Hematopoietic multipotent progenitor cell treated with erythropoietin and hydrocortisone succinate and interleukin-3 and kit ligand, for 4 days (in vitro differentiated cells): ENCODE results near the gene CEMIP.

Experiments
- DNase-seq: peaks from one replicate; pipeline ENCODE4 v3.0.0-alpha.2; 2015

Gene CEMIP

GRCh38 chr15:80936288-80937078 lies 157.3 kb downstream of the CEMIP start:
- no peak for DNase-seq

- no peak for DNase-seq
Observed at GRCh38 chr15:80937718-80938117, 158.5 kb downstream of the CEMIP start.

DNA sequence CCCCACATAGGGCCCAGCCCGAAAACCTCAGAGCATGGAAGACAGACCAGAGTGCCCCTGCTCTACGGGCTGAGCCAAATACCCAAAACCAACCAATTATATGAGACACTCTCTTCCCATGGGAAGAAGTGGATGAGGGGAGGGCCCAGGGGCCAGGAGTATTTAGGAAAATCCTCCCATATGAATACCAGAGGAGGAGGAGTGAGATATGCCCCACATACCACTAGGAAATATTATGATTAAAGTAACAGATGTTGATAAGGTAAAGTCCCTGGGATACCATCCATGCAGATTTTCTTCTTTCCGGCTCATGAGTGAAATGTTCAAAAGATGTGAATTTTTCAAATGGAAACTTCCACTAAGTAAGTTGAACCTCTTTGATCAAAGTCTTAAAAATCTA lies 160.0 kb downstream of the CEMIP start:
- DNase-seq = no peak

GRCh38 chr15:80940331-80940730 lies 161.2 kb downstream of the CEMIP start:
- DNase-seq = no peak

- no peak for DNase-seq
Observed at GRCh38 chr15:80940851-80941250, 161.7 kb downstream of the CEMIP start.

DNA sequence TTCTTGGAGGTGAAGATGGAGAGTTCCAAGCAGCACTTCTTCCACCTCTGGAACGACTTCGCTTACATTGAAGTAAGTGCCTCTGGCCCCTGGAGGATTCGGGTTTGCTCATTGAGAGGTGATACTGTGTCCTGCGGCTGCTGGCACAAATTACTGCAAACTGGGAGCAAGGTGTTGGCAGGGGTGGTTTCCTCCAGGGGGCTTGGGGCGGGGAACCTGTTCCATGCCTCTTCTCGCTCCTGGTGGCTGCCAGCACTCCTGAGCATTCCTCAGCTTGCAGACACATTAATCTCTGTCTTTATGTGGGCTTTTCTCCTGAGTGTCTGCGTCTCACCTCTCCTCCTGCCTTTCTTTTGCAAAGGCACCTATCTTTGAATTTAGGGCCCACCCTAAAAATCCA lies 163.1 kb downstream of the CEMIP start:
- no peak for DNase-seq

DNA sequence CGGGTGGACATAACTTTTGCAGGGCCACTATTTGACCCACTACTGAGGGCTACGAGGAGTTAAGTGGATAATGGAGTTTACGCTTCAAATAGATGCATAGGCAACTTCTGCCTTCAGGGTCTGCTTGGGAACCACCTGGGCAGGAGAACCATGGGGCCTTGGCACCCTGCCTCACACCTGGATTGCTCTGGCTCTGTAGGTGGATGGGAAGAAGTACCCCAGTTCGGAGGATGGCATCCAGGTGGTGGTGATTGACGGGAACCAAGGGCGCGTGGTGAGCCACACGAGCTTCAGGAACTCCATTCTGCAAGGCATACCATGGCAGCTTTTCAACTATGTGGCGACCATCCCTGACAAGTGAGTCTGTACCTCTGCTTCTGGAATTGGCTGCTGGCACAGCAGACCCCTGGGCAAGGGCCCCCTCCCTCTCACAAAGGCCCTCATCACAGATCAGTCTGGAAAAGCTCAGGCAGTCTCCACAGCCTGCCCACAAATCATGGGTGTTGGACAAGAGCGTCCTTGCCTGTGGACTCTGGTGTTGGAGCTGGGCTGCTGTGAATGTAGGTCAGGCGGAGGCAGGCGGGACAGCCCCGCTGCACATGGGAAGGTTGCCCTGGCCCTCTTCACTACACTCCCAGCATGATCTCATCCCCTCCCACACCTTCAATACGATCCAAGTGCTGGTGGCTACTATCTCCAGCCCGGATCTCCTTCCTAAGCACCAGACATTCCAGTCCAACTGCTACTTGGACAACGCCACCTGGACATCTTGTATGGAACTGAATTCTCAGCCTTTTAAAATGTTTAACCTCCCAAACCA lies 163.8 kb downstream of the CEMIP start:
- DNase-seq = no peak

DNA sequence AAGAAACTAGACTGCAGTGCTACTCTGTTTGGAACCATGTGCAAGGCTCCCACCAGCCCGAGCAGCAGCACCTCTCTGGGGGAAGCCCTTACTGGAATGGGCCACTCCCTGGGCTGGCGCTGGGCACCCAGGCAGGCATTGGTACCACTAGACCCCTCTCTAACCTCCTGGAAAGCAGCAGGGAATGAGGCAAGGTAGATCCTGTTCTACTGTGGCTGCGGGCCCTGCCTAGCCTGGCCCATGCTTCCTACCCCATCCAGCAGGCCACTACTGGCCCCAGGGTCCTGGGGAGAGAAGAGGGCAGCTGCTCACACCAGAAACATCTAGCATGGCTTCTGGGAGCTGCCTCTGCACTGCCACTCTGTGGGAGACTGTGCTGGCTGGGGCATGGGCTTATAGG lies 165.6 kb downstream of the CEMIP start:
- DNase-seq = no peak

DNA sequence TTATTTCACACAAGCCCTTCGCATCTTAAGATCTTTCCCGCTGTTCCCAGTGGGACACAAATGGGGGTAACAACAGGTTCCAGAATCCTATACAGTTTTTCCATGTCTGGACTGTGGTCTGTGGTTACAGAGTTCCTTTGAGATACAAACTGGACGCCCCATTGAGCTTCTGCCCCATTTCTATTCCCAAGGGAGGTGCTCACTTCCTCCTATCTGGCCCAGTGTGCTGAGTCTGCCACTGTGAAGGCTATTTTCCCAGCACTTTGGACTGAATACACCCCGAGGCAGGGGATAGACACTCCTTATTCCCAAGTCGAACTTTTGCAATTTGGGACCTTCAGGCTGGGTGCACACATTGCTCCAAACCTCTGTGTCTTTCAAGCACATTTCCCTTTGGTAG lies 166.4 kb downstream of the CEMIP start:
- no peak for DNase-seq

- DNase-seq = no peak
Observed at GRCh38 chr15:80946576-80946975, 167.4 kb downstream of the CEMIP start.

DNA sequence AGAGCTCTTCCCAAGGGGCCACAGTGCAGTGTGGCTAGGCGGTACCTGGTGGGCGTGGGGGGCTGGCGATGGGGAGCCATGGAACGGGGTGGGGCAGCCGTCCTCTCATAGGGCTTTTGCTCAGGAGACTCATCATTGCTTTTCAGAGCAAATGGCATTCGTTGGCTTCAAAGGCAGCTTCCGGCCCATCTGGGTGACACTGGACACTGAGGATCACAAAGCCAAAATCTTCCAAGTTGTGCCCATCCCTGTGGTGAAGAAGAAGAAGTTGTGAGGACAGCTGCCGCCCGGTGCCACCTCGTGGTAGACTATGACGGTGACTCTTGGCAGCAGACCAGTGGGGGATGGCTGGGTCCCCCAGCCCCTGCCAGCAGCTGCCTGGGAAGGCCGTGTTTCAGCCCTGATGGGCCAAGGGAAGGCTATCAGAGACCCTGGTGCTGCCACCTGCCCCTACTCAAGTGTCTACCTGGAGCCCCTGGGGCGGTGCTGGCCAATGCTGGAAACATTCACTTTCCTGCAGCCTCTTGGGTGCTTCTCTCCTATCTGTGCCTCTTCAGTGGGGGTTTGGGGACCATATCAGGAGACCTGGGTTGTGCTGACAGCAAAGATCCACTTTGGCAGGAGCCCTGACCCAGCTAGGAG lies 169.6 kb downstream of the CEMIP start:
- no peak for DNase-seq

DNA sequence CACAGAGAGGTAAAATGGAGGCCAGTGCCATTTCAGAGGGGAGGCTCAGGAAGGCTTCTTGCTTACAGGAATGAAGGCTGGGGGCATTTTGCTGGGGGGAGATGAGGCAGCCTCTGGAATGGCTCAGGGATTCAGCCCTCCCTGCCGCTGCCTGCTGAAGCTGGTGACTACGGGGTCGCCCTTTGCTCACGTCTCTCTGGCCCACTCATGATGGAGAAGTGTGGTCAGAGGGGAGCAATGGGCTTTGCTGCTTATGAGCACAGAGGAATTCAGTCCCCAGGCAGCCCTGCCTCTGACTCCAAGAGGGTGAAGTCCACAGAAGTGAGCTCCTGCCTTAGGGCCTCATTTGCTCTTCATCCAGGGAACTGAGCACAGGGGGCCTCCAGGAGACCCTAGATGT lies 170.6 kb downstream of the CEMIP start:
- DNase-seq = no peak

GRCh38 chr15:80950291-80951078 lies 171.3 kb downstream of the CEMIP start:
- DNase-seq = no peak

DNA sequence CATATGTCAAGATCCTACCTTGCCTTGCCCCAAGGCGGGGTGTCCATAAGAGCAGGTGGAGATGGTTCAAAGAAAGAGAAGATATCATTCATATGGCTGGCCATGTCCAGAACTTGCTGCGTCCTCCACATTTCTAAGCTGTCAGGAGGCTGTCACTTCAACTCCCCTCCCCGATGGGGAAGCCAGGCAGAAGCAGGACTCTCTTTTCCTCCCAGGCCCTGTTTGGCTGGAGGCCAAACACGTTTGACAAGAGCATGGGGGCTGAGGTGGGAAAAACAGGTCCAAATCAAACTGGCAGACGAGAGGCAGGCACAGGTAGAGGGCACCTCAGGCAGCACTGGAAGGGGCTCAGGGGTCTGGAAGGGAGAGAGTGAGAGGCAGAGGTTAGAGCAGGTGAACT lies 172.8 kb downstream of the CEMIP start:
- DNase-seq = no peak

DNA sequence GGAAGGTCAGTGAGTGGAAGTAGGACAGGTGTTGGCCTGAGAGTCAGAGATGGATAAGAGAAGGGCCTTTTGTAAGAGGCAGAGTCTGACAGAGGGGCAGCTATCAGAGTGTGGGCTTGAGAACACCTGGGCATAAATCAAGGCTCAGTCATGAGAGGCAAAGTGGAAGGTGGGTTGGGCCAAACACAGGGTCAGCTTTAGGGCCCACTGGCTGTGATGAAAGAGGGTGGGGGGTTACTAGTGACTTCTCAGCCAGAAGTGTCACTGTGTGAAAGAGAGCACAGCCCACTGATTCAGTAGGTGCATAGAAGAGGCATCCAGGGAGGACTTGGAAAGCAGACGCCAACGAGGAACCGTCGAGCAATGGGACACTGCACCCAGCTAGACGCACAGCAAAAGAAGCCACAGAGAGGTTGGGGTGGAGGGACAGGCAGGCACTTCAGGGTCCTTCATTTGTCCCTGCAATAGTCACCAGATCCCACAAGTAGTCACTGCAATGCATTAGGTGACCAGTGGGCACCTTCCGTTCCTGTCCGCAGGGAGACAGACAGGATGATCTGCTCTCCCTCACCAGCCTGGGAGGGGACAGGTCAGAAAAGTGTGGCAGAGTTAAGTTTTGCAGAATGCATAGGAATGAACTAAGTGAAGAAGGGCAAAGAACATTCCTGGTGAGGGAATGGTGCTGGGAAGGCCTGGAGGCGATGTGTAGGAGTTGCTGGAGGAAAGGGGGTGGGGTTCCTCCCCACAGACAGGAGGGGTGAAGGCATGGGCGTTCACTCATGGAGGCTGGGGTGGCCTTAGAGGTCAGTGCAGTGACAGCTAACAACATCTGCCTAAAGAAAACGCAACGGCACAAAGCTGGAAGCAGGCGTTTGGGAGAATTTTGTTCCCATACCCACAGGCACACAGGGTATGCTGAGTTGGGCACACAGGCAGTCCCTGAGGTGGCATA lies 174.1 kb downstream of the CEMIP start:
- no peak for DNase-seq

DNA sequence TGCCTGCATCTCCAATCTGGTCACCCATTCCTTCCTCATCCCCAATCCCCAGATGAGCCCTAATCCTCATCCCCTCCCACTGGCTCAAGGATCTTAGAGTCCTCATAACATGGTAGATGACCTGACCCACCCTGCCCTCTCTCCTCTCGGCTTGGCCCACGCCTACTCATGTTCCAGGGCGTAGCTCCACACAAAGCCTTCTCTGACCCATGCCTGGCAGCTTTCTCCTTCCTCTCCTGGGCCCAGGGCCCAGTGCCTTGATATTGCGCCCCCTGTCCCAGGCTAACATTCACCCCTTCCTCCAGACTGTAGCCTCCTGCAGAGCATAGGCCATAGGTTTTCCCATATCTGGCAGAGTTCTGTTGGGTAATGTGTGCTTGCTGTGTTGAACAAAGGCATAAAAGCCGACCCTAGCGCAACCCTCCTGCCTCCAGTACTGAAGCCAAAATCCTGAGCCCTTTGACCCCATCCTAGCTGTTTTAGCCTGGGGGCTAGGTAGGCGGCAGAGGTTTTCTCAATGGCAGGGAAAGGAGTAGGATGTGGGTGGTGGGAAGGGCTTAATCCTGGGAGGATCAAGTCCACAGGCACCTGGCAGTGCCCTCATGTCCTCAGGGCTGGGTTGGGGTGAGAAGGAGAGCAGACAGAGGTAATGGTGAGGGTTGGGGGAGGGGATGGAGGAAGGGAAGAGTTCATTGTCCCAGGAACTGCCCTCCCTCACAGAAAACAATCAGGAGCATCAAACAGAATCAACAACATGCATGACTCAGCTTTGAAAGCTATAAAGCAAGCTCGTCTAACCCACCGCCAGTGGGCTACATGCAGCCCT lies 175.0 kb downstream of the CEMIP start:
- DNase-seq = no peak

- peak; percentile 62 for DNase-seq
Observed at GRCh38 chr15:80955571-80956452, 176.6 kb downstream of the CEMIP start.

- DNase-seq = no peak
Observed at GRCh38 chr15:80957556-80957955, 178.4 kb downstream of the CEMIP start.

GRCh38 chr15:80957976-80958375 lies 178.8 kb downstream of the CEMIP start:
- no peak for DNase-seq
